ENCODE measurements around the gene NRP1. TPM values are rescaled to one million over a fixed set of nuclear protein-coding genes. Genes with fewer than 3 reads are reported as not detected.
"Not testable (repeated sequence)": the region's sequence is repeated elsewhere in the genome, so short reads cannot be mapped to it uniquely, and the experiment has no call there.

The NRP1 gene
- 138 TPM for total RNA-seq
- long read RNA-seq, full-length matches to known transcripts: 31 of 139 reads
- long read RNA-seq, partial matches to known transcripts: 31 of 139 reads
- long read RNA-seq, other reads (novel, unspliced or antisense): 77 of 139 reads

- intact Hi-C loops (cut with DNase I): loop anchor here (2.0 to 10.0 kb wide), 4 partner anchors 62 to 1191 kb away; no protein-coding TSS in a partner anchor
- no peak for DNase-seq (ENCODE audit: low spot score)
Measured at GRCh38 chr10:33334153-33334804, at the start of gene NRP1. NRP1 (minus strand) TSS chr10:33334667; CDS start chr10:33334382, 285 bp downstream.

DNA sequence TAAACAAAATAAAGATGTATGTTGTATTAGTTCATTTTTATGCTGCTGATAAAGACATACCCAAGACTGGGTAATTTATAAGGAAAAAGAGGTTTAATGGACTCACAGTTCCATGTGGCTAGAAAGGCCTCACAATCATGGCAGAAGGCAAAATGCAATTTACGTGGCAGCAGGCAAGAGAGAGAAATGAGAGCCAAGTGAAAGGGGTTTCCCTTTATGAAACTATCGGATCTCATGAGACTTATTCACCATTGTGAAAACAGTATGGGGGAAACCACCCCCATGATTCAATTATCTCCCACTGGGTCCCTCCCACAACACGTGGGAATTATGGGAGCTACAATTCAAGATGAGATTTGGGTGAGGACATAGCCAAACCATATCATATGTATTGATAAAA is 49.7 kb upstream of the NRP1 start:
- DNase-seq (ENCODE audit: low spot score); intact Hi-C loops (cut with DNase I): not testable (repeated sequence)

- intact Hi-C loops (cut with DNase I): no loop called here
- no peak for DNase-seq (ENCODE audit: low spot score)
Measured at GRCh38 chr10:33382921-33383713, 48.6 kb upstream of the NRP1 start.

GRCh38 chr10:33382216-33382600 is 47.7 kb upstream of the NRP1 start:
- intact Hi-C loops (cut with DNase I): no loop called here
- DNase-seq (ENCODE audit: low spot score): no peak

- no peak for DNase-seq (ENCODE audit: low spot score)
- intact Hi-C loops (cut with DNase I): no loop called here
Measured at GRCh38 chr10:33381451-33382215, 47.2 kb upstream of the NRP1 start.

DNA sequence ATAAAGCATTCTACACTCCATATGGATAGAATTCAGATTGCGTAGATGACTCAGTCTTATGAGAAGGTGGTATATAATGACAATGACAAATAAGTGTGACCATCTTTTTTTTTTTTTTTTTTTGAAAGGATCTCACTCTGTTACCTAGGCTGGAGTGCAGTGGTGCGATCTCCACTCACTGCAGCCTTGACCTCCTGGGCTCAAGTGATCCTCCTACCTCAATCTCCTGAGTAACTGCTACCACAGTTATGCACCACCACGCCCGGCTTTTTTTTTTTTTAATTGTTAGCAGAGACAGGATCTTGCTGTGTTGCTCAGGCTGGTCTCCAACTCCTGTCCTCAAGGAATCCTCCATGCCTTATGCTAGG is 43.2 kb upstream of the NRP1 start:
- intact Hi-C loops (cut with DNase I): no loop called here

DNA sequence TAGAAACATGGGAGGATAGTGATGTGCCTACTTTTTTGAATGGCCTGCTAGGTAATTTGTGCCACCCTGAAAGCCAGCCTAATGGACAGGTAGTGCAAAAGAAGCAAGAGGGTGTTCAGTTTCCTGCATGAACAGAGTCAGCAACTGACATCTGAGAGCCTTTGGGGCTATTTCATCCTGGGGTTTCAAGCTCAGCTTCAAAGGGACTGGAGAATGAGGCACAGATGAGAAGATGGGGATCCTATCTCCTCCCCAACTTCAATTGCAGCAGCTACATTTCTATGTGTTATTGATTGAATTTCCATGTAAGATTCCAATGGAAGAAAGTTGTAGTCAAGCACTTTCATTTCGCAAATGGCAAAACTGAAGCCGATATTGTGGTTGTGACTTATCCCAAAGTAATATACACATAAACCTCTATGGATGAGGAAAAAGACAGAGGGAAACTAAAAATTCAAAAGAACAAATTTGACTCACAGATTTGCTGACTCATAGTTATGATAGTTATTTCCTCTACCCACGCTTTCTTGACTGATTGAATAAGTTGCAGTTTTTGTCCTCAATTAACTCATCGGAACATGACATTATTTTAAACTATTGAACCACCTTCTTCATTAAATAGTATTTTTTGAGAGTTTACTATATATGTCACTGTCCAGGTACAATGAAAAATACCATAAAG is 42.6 kb upstream of the NRP1 start:
- no peak for DNase-seq (ENCODE audit: low spot score)
- intact Hi-C loops (cut with DNase I): no loop called here

More for the DNA sequence above, 43.2 kb upstream of the NRP1 start:
- no peak for DNase-seq (ENCODE audit: low spot score)

- intact Hi-C loops (cut with DNase I): no loop called here
- no peak for DNase-seq (ENCODE audit: low spot score)
Measured at GRCh38 chr10:33376476-33376875, 42.0 kb upstream of the NRP1 start.

DNA sequence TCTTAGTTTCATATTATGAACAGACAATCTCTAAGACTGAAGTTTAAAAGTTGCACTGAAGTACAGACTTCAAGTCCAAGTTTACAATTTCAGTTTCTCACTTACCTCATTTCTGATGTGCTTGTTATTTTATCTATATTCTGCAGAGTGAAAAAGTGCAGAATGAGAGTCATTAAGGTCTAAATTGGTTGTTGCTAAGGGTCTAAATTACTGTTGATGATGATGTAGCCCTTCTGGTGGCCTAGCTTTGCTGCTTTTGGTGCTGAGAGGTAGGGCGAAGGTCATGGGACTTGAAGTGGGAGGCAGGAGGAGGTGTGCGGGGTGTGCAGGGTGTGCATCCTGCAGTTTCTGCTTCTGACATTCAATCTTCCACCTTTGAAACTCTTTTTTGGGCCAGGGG is 38.8 kb upstream of the NRP1 start:
- intact Hi-C loops (cut with DNase I): no loop called here
- DNase-seq (ENCODE audit: low spot score): no peak

GRCh38 chr10:33371234-33371633 is 36.8 kb upstream of the NRP1 start:
- intact Hi-C loops (cut with DNase I): no loop called here
- DNase-seq (ENCODE audit: low spot score): no peak

- intact Hi-C loops (cut with DNase I): no loop called here
- DNase-seq (ENCODE audit: low spot score): no peak
Measured at GRCh38 chr10:33370434-33370930, 36.0 kb upstream of the NRP1 start.

- intact Hi-C loops (cut with DNase I): no loop called here
- no peak for DNase-seq (ENCODE audit: low spot score)
Measured at GRCh38 chr10:33368086-33368485, 33.6 kb upstream of the NRP1 start.

GRCh38 chr10:33365871-33366411 is 31.5 kb upstream of the NRP1 start:
- no peak for DNase-seq (ENCODE audit: low spot score)
- intact Hi-C loops (cut with DNase I): no loop called here

- DNase-seq (ENCODE audit: low spot score): no peak
- intact Hi-C loops (cut with DNase I): no loop called here
Measured at GRCh38 chr10:33365301-33365700, 30.8 kb upstream of the NRP1 start.

DNA sequence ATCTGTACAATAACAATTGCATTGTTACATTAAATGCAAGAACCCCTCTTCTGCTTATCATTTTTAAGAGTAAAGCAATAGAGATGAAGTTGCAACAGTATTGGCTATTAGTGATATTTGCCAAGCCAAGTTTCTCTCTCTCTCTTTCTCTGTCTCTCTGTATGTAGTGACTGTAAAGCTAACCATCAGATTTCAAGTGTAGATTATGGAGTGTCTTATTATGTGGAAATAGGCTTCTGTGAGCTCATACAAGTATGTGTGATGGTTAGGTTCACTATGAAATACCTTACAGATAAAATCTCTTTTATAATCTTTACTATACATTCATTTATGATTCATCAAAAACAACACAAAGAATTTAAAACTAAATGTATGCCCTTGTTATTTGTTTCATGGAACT is 28.6 kb upstream of the NRP1 start:
- no peak for DNase-seq (ENCODE audit: low spot score)
- intact Hi-C loops (cut with DNase I): no loop called here

- no peak for DNase-seq (ENCODE audit: low spot score)
- intact Hi-C loops (cut with DNase I): no loop called here
Measured at GRCh38 chr10:33358016-33358415, 23.5 kb upstream of the NRP1 start.

GRCh38 chr10:33355274-33355673 is 20.8 kb upstream of the NRP1 start:
- DNase-seq (ENCODE audit: low spot score): no peak
- intact Hi-C loops (cut with DNase I): no loop called here

GRCh38 chr10:33353853-33354252 is 19.4 kb upstream of the NRP1 start:
- intact Hi-C loops (cut with DNase I): no loop called here
- DNase-seq (ENCODE audit: low spot score): no peak

GRCh38 chr10:33353334-33353733 is 18.9 kb upstream of the NRP1 start:
- intact Hi-C loops (cut with DNase I): no loop called here
- no peak for DNase-seq (ENCODE audit: low spot score)

Data from cardiac septum (tissue), 1 donor.